ENCODE data around the gene SMCHD1. TPM values are rescaled to one million over a fixed set of nuclear protein-coding genes. Genes with fewer than 3 reads are reported as not detected.

The SMCHD1 gene
- total RNA-seq, 4 donors from 2014 or later: 57.2 to 204 (median 105) TPM

DNA sequence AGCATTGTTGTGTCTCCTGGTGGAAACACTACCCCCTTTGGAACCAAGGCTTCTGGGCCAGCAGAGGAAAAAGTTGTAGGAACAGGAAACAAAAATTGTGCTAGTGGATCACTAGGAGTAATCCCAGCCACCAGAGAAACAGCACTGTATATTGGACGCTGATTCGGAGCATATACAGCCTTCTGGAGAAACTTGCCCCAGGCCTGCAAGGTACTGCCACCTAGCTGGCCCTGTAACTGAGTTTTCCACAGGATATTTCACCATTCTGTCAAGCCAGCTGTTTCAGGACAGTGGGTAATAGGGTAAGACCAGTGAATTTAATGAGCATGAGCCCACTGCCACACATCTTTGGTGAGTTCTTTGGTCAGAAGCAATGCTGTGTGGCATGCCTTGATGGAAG, 166.2 kb downstream of the SMCHD1 start:
- no peak for DNase-seq
- no peaks in the 10 kb centered on the region for H3K9me3 ChIP-seq
- no peak overlapping the region for H3K4me3 ChIP-seq
- no peaks in the 10 kb centered on the region for H3K4me1 ChIP-seq
- no peaks in the 10 kb centered on the region for H3K36me3 ChIP-seq
- no peaks in the 10 kb centered on the region for H3K27me3 ChIP-seq
- TF ChIP-seq POLR2A (IDR thresholded peaks at IDR 0.05): no peak
- TF ChIP-seq, protein P1, sequence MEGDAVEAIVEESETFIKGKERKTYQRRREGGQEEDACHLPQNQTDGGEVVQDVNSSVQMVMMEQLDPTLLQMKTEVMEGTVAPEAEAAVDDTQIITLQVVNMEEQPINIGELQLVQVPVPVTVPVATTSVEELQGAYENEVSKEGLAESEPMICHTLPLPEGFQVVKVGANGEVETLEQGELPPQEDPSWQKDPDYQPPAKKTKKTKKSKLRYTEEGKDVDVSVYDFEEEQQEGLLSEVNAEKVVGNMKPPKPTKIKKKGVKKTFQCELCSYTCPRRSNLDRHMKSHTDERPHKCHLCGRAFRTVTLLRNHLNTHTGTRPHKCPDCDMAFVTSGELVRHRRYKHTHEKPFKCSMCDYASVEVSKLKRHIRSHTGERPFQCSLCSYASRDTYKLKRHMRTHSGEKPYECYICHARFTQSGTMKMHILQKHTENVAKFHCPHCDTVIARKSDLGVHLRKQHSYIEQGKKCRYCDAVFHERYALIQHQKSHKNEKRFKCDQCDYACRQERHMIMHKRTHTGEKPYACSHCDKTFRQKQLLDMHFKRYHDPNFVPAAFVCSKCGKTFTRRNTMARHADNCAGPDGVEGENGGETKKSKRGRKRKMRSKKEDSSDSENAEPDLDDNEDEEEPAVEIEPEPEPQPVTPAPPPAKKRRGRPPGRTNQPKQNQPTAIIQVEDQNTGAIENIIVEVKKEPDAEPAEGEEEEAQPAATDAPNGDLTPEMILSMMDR (IDR thresholded peaks at IDR 0.05): no peak
- no peak overlapping the region for H3K27ac ChIP-seq

DNA sequence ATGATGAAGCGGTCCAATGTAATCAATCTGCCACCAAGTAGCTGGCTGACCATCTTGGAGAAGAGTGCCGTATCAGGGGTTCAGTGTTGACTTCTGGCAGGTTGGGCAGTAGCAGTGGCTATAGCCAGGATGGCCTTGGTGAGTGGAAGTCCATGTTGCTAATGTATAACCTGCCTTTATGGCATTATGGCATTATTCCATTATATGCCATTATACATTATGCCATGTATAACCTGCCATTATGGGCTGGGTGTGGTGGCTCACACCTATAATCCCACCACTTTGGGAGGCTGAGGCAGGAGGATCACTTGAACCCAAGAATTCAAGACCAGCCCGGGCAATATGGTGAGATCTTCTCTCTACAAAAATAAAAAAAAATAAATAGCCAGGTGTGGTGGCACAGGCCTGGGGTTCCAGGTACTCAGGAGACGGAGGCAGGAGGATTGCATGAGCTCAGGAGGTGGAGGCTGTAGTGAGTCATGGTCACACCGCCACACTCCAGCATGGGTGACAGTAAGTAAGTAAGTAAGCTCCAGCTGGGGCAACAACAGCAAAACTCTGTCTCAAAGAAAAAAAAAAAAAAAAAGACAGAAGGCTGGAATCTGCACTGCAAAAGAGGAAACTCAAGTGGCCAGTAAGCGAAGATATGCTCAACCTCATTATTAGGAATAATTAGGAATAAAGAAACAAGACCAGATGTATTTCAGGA, 166.8 kb downstream of the SMCHD1 start:
- no peaks in the 10 kb centered on the region for H3K36me3 ChIP-seq
- no peak overlapping the region for H3K4me3 ChIP-seq
- TF ChIP-seq POLR2A (IDR thresholded peaks at IDR 0.05): no peak
- TF ChIP-seq, protein P1 (IDR thresholded peaks at IDR 0.05): no peak
- no peak for DNase-seq
- no peaks in the 10 kb centered on the region for H3K9me3 ChIP-seq
- H3K27ac ChIP-seq: no peak overlapping the region
- no peaks in the 10 kb centered on the region for H3K27me3 ChIP-seq
- no peaks in the 10 kb centered on the region for H3K4me1 ChIP-seq

DNA sequence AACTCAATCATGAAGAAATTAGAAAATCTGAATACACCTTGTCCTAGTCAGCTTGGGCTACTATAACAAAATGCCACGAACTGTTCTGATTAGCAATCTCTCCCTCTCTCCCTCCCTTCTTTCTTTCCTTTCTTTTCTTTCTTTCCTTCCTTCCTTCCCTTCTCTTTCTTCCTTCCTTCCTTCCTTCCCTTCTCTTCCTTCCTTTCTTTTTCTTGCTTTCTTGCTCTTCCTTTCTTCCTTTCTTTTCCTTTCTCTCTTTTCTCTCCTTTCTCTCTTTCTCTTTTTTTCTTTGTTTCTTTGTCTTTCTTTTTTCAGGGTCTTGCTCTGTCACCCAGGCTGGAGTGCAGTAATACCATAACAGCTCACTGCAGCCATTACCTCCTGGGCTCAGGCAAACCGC, 167.7 kb downstream of the SMCHD1 start:
- no peak overlapping the region for H3K4me3 ChIP-seq
- TF ChIP-seq, protein P1 (IDR thresholded peaks at IDR 0.05): no peak
- no peak for TF ChIP-seq POLR2A (IDR thresholded peaks at IDR 0.05)
- no peak overlapping the region for H3K27ac ChIP-seq
- no peaks in the 10 kb centered on the region for H3K9me3 ChIP-seq
- no peaks in the 10 kb centered on the region for H3K36me3 ChIP-seq
- no peak for DNase-seq
- no peaks in the 10 kb centered on the region for H3K4me1 ChIP-seq
- H3K27me3 ChIP-seq: no peaks in the 10 kb centered on the region

DNA sequence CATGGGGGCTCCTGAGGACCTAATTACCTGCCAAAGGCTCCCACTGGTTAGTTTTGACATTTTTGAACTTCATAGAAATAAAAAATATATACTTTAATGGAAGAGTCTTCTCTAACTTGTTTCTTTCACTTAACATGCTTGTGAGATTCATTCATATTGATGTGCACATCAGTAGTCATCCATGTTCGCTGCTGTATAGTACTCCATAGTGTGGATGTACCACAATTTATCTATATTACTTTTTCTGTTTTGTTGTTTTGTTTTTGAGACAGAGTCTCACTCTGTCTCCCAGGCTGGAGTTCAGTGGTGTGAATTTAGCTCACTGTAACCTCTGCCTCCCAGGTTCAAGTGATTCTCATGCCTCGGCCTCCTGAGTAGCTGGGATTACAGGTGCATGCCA, 168.4 kb downstream of the SMCHD1 start:
- H3K4me1 ChIP-seq: no peaks in the 10 kb centered on the region
- no peaks in the 10 kb centered on the region for H3K27me3 ChIP-seq
- TF ChIP-seq, protein P1 (IDR thresholded peaks at IDR 0.05): no peak
- no peak for TF ChIP-seq POLR2A (IDR thresholded peaks at IDR 0.05)
- H3K9me3 ChIP-seq: no peaks in the 10 kb centered on the region
- DNase-seq: no peak
- no peak overlapping the region for H3K27ac ChIP-seq
- no peaks in the 10 kb centered on the region for H3K36me3 ChIP-seq
- H3K4me3 ChIP-seq: no peak overlapping the region

DNA sequence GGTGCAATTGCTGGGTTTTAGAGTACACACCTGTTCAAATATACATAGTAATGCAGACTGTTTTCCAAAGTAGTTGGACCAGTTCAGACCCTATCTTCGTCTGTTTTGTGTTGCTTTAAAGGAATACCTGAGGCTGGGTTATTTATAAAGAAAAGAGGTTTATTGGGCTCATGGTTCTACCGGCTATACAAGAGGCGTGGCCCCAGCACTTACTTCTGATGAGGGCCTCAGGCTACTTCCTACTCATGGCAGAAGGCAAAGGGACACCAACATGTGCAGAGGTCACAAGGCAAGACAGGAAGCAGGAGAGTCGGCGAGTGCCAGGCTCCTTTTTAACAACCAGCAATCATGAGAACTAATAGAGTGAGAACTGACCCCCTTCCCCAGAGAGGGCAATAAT, 169.3 kb downstream of the SMCHD1 start:
- no peaks in the 10 kb centered on the region for H3K36me3 ChIP-seq
- no peak for TF ChIP-seq POLR2A (IDR thresholded peaks at IDR 0.05)
- TF ChIP-seq, protein P1 (IDR thresholded peaks at IDR 0.05): no peak
- no peaks in the 10 kb centered on the region for H3K27me3 ChIP-seq
- no peaks in the 10 kb centered on the region for H3K4me1 ChIP-seq
- DNase-seq: no peak
- H3K9me3 ChIP-seq: no peaks in the 10 kb centered on the region
- H3K4me3 ChIP-seq: no peak overlapping the region
- H3K27ac ChIP-seq: no peak overlapping the region

Measured in Peyer's patch (tissue), 4 donors.